RWPE2 (cell line): ENCODE measurements around the gene PSD2.
A peak's percentile ranks its signal among the peaks of the same experiment; 100 is the strongest.

ENCODE experiments used
- ATAC-seq: fragments of 200-7000 bp; cut with Tn5 transposase; 3 replicates; pipeline ENCODE4 v1.9.1; 2021; ENCODE audit warnings: low read depth
- DNase-seq: peaks from one replicate; pipeline ENCODE4 v3.0.0-alpha.2; 2020; ENCODE audit warnings: low spot score
- H3K27ac ChIP-seq: fragments of 450-650 bp; 2 replicates; pipeline ENCODE4 v1.5.1; 2017; ENCODE audit warnings: mild to moderate bottlenecking; ENCODE audit not compliant: poor library complexity, severe bottlenecking
- H3K27me3 ChIP-seq: fragments of 250-450 bp; sonication (Bioruptor Pico); 2 replicates; pipeline ENCODE4 v1.5.1; 2021; ENCODE audit warnings: mild to moderate bottlenecking, moderate library complexity; ENCODE audit not compliant: insufficient read depth, poor library complexity, severe bottlenecking
- H3K36me3 ChIP-seq: fragments of 250-450 bp; sonication (Bioruptor Pico); 2 replicates; pipeline ENCODE4 v1.5.1; 2020; ENCODE audit warnings: low read depth, mild to moderate bottlenecking, moderate library complexity
- H3K4me1 ChIP-seq: fragments of 250-450 bp; sonication (Bioruptor Pico); 2 replicates; pipeline ENCODE4 v1.5.1; 2021; ENCODE audit warnings: mild to moderate bottlenecking, moderate library complexity; ENCODE audit not compliant: insufficient read depth, poor library complexity, severe bottlenecking
- H3K4me3 ChIP-seq: fragments of 250-450 bp; sonication (Bioruptor Pico); 2 replicates; pipeline ENCODE4 v1.5.1; 2021; ENCODE audit warnings: mild to moderate bottlenecking, moderate library complexity; ENCODE audit not compliant: severe bottlenecking
- H3K9me3 ChIP-seq: fragments of 250-450 bp; sonication (Bioruptor Pico); 2 replicates; pipeline ENCODE4 v1.5.1; 2021; ENCODE audit warnings: mild to moderate bottlenecking, moderate library complexity; ENCODE audit not compliant: severe bottlenecking
- TF ChIP-seq, protein P1 (sequence below): fragments of 450-650 bp; IDR thresholded peaks from one replicate; pipeline ENCODE4 v1.5.1; 2017; ENCODE audit warnings: mild to moderate bottlenecking, moderate library complexity; ENCODE audit not compliant: poor library complexity, severe bottlenecking

Gene PSD2

DNA sequence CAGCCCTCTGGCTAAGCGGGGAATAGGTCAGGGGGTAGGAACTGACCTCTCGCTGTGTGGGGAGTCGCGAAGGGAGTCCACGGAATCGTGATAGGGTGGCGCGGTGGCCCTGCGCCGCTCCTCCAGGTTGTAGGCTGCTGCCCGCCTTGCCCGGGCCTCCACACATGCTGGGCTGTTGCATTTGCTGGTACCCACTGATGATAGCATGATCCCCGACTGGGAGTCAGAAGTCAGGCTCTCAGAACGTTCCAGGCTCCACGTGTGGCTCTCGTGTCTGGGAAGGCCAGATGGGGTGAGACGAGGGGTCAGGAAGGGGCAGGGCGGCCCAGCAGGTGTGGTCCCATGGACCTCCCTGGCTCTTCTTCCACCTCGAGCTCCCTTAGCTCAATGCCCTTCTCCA is 56.0 kb downstream of the PSD2 start:
- no peak overlapping the region for H3K4me3 ChIP-seq
- ATAC-seq (no peak), DNase-seq (peak; percentile 49)
- H3K9me3 ChIP-seq = no peaks in the 10 kb centered on the region
- no peaks in the 10 kb centered on the region for H3K4me1 ChIP-seq
- H3K36me3 ChIP-seq = no peaks in the 10 kb centered on the region
- no peaks in the 10 kb centered on the region for H3K27me3 ChIP-seq
- TF ChIP-seq, protein P1, sequence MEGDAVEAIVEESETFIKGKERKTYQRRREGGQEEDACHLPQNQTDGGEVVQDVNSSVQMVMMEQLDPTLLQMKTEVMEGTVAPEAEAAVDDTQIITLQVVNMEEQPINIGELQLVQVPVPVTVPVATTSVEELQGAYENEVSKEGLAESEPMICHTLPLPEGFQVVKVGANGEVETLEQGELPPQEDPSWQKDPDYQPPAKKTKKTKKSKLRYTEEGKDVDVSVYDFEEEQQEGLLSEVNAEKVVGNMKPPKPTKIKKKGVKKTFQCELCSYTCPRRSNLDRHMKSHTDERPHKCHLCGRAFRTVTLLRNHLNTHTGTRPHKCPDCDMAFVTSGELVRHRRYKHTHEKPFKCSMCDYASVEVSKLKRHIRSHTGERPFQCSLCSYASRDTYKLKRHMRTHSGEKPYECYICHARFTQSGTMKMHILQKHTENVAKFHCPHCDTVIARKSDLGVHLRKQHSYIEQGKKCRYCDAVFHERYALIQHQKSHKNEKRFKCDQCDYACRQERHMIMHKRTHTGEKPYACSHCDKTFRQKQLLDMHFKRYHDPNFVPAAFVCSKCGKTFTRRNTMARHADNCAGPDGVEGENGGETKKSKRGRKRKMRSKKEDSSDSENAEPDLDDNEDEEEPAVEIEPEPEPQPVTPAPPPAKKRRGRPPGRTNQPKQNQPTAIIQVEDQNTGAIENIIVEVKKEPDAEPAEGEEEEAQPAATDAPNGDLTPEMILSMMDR = no peak
- no peak overlapping the region for H3K27ac ChIP-seq

DNA sequence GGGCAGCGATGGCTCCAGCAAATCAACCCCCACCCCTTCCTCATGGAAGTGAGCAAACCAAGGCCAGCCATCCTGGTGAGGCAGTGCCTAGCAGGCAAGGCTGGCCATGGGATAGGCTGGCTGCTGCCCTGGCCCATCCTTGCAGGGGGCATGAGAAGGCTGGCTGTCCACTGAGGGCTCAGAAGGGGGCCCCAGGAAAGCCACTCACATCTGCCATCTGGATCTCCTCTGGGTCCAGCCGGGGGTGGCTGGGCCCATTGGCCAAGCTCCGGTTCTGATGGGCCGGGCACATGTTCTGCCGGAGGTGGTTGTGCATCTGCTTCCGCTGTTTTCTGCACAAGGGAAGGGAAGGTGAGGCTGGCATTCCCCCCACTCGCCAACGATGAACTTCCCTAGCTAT is 57.1 kb downstream of the PSD2 start:
- peak; percentile 55 for DNase-seq
- H3K27me3 ChIP-seq = no peaks in the 10 kb centered on the region
- no peak for ATAC-seq

DNA sequence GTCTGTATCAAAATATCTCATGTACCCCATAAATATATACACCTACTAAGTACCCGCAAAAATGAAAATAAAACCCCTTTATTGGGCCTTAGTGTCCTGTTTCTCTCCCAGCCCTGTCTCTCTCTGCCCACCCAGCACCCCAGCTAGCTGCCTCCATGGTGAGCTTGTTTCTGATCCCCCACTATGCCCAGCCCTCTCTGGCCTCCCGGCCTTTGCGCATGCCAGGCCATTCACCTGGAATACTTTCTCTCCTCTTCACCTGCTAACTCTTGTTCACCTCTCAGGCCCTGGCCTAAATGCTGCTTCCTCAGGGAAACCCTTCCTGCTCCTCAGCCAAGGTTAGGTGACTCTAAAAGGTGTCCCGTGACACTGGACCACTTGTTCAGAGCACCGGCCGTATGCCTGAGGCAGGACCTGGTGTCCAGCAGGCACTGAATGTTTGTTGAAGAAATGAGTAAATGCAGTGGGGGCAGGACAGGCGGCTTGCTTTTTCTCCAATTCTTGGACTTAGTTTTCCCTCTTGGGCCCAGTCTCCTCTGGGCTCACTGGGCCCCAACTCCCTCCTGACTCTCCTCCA is 58.5 kb downstream of the PSD2 start:
- peak; percentile 56 for DNase-seq

More for the DNA sequence above, 57.1 kb downstream of the PSD2 start:
- Histone ChIP-seq H3K4me3 (no peak overlapping the region), H3K27ac (no peak overlapping the region), H3K4me1 (no peaks in the 10 kb centered on the region), H3K9me3 (no peaks in the 10 kb centered on the region), H3K36me3 (no peaks in the 10 kb centered on the region)
- TF ChIP-seq, protein P1 = no peak

DNA sequence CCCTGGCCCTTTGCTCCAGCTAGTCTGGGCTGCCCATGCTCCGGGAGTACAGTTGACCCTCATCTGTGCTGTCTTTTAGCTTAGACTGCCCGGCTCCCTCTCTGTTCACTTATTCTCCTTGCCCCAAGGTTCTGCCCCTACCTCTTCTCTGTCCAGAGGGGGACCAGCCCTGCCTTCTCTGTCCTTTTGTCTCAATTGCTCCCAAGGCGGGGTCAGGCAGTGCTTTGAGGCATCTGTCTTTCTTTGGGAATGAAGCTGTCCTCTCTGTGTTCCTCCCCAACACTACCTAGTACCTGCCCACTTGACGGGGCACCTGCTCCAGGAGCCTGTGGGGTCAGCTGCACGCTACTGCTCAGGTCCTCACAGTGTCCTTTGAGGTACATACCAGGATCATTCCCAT is 59.3 kb downstream of the PSD2 start:
- DNase-seq (no peak), ATAC-seq (no peak)
- Histone ChIP-seq H3K27ac (no peak overlapping the region), H3K9me3 (no peaks in the 10 kb centered on the region), H3K27me3 (no peaks in the 10 kb centered on the region), H3K4me1 (no peaks in the 10 kb centered on the region), H3K36me3 (no peaks in the 10 kb centered on the region), H3K4me3 (no peak overlapping the region)
- TF ChIP-seq, protein P1 = no peak

More for the DNA sequence above, 58.5 kb downstream of the PSD2 start:
- Histone ChIP-seq H3K4me1 (no peaks in the 10 kb centered on the region), H3K27me3 (no peaks in the 10 kb centered on the region), H3K9me3 (no peaks in the 10 kb centered on the region), H3K4me3 (no peak overlapping the region), H3K36me3 (no peaks in the 10 kb centered on the region), H3K27ac (no peak overlapping the region)
- TF ChIP-seq, protein P1 = no peak
- no peak for ATAC-seq

DNA sequence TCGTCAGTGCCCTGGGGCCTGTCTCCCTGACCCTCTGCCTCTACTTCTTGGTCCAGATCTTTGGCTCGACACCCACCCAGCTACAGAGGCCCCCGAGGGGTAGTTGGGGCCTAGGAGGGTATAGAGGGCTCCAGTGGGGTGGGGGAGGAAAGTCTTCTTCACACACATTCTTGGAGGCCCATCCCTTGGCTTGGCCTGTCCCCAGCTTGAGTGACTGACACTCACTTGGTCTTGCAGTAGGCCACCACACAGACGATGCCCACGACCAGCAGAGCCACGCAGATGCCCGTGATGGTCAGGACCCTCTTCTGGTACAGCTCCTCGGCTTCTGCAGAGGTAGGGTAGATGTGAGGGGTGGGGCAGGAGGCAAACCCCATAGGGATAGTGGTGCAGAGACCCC is 59.8 kb downstream of the PSD2 start:
- H3K4me1 ChIP-seq = no peaks in the 10 kb centered on the region
- H3K27me3 ChIP-seq = no peaks in the 10 kb centered on the region
- no peak overlapping the region for H3K27ac ChIP-seq
- DNase-seq (no peak), ATAC-seq (no peak)
- TF ChIP-seq, protein P1 = no peak
- no peak overlapping the region for H3K4me3 ChIP-seq
- H3K36me3 ChIP-seq = no peaks in the 10 kb centered on the region
- no peaks in the 10 kb centered on the region for H3K9me3 ChIP-seq
